ENCODE data around the gene TET1. TPM values are rescaled to one million over a fixed set of nuclear protein-coding genes. Genes with fewer than 3 reads are reported as not detected.

The TET1 gene
- total and polyA plus RNA-seq, 9 of the 15 experiments (the other 6 are each of a cell fraction or from before 2014, with no cell fraction given): 2.6 to 21.3 (median 11.6) TPM

- TF ChIP-seq CREB3L1 (IDR thresholded peaks at IDR 0.05; ENCODE audit: borderline replicate concordance, low read depth) (0 out of 2 replicates have a peak, but pooled peaks have one; percentile 25), TAF1 (IDR thresholded peaks at IDR 0.05; ENCODE audit: control insufficient read depth, extremely low read depth, insufficient read depth, low read length, severe bottlenecking) (peak; percentile 83), TARDBP (IDR thresholded peaks at IDR 0.05) (no peak), ELK1 (CRISPR knock-in tag; IDR thresholded peaks at IDR 0.05) (no peak), PREB (CRISPR knock-in tag; IDR thresholded peaks at IDR 0.05) (0 out of 2 replicates have a peak, but pooled peaks have one; percentile 42), MCM5 (IDR thresholded peaks at IDR 0.05; ENCODE audit: low read depth) (no peak), ZBTB17 (CRISPR knock-in tag; IDR thresholded peaks at IDR 0.05) (no peak), ZNF449 (CRISPR knock-in tag; IDR thresholded peaks at IDR 0.05) (no peak), NFE2 (IDR thresholded peaks at IDR 0.05; ENCODE audit: low read depth) (no peak), SIX5 (IDR thresholded peaks at IDR 0.05; ENCODE audit: borderline replicate concordance in 1 of 2, insufficient read depth in 1 of 2, low read depth in 1 of 2, low read length in 2 of 2) (no peak), YBX1 (IDR thresholded peaks at IDR 0.05) (no peak), TSC22D4 (tag; IDR thresholded peaks at IDR 0.05) (no peak), FOXJ2 (tag; IDR thresholded peaks at IDR 0.05) (no peak), MCM2 (IDR thresholded peaks at IDR 0.05; ENCODE audit: low read depth) (no peak), PBX2 (CRISPR knock-in tag; IDR thresholded peaks at IDR 0.05; ENCODE audit: low read depth) (no peak), PBX2 (tag; conservative IDR thresholded peaks at IDR 0.05; ENCODE audit: low read depth) (no peak), SLC30A9 (CRISPR knock-in tag; IDR thresholded peaks at IDR 0.05) (no peak), ETS2 (tag; IDR thresholded peaks at IDR 0.05; ENCODE audit: borderline replicate concordance, poor library complexity, severe bottlenecking) (no peak)
These were observed 1.9 kb downstream of the TET1 start (continued) for GRCh38 chr10:68561865-68562649.

All from K562 (cell line).